Islet of Langerhans (tissue), 1 donor: ENCODE measurements around the gene CNKSR2.

Experiments
- FAIRE-seq: peaks from one replicate; lab custom pipeline; 2011; peaks lifted over from hg19 to GRCh38; lab: Jason Lieb, UNC

Gene CNKSR2

DNA sequence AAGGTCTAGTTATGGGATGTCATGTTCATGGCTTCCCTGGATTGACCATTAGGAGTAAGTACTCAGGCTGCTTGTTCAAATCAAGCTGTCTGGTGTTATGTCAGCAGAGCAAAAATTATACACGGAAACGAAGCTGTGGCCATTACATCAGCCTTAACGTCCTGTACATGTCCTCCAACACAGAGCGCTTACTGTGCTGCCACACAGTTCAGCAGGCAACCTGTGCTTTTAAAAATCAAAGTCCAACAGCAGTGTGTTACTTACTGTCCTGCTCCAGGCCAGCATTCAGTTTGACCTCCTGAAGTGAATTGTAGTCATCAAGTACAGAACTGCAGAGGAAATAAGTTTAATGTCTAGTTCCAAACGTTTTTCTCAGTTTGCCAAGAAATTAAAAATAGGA, 237.9 kb downstream of the CNKSR2 start:
- no peak for FAIRE-seq

DNA sequence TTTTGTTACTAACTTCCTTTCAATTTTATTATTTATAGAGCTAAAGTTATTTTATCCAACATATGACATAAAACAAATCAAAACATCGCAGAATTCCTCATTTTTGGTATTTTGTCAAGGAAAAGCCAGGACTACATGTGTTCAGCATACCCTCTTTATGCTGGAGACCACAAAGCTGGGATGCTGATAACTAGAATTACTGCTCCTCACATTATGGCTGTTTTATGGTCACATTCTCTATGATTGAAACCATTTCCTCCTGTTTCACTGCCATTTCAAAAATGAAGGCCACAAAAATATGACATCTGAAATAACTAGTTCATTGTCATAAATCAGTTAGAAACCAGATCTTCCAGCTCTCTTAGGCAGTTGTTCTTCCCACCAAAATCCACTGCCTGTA, 242.2 kb downstream of the CNKSR2 start:
- no peak for FAIRE-seq

DNA sequence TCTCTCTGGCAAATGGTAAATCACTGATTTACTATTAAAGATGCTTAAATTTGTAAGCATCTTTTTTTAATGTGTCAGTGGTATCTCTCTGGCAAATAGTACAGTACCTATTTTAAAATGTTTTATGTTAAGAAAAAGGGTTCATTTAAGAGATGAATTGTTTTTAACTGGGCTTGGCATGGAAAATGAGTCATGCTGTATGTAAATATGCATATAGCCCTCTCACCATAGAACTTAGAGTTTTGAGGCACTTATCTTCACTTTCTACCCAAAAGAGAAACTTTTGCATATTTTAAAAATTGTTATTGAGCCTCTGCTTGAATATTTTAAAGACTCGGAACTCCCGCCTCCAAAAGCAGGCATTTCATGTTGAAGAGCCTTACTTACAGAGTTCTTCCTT, 246.0 kb downstream of the CNKSR2 start:
- FAIRE-seq: no peak

DNA sequence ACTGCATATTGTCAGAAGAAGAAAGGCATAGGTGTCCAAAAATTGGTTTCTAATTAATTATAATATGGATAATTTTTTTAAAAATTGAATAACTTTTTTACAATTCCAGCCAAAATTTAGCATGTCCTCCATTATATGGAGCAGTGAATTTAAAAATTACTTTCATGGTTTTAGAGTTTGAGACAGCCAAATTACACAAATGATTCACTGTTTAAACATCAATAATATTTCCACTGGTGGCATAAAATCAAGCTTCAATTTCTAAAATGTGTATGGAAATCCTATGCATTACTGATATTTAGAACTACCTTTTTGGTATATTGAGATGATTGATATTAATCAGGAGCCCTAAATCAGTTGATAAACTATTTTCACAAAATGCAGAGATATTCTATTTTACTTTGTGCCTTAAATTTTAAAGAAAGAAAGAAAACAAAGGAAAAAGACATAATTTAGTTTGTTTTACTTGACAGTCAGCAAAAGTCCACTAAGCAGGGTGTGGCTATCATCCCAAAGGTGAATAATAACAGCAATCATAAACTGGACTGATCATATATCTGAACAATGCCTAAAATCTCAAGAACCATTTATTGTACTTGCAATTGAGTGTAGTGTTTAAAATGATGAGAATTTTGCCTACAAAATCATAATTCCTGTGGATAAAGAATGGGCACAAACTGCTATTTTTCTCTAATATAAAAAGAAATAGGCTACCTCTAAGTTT, 249.7 kb downstream of the CNKSR2 start:
- FAIRE-seq: peak; percentile 33

DNA sequence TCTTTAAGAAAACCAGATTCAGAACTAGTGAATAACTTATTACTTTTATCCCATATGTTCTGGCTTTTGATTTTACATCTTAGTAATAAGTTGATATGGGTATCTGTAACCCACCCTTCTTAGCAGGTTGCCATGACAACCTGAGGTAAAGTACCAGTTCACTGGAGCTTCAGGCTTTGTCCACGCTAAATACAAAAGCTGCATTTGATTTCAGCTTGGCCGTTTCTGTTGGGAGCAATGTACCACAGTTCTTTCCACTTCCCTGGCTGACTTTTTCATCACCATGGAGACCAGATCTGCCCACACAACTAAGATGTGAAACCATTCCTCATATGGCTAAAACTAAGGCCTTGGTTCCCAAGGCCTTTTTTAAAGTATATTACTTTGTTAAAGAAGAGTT, 257.8 kb downstream of the CNKSR2 start:
- FAIRE-seq: no peak

DNA sequence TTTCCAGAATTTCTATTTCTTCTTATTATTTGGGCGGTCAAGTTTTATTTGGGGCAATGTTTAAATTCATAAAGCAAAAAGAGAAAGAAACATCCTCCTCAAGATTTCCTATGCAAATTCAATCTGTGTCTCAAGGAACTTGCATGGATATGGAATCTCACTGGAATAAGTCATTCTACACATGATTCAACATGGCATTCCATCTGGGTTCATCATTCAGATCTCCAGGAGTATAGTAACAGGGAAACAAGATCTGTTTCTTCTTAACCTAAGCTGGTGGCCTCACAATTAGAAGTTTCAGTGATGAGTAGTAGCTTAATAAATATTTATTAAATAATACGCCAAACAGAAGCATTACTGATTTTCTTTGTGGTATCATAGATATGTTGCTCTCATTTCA, 264.1 kb downstream of the CNKSR2 start:
- FAIRE-seq: no peak

DNA sequence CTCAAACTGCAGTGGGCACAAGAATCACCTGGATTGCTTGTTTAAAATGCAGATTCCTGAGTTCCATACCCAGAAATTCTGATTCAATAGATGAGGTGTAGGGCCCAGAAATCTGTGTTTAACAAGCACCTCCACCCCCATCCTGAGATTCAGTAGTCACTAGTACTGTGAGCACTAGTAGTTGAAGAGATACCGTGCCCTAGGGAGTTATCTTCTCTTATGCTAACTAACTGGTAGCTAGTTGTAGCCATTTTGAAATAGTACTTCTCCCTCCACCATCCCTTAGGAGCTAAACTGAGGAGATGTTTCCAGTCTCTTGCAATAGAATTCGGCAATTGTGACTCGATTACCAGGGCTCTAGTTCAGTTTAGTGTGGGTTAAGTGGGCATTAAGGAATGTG, 265.6 kb downstream of the CNKSR2 start:
- FAIRE-seq: no peak

DNA sequence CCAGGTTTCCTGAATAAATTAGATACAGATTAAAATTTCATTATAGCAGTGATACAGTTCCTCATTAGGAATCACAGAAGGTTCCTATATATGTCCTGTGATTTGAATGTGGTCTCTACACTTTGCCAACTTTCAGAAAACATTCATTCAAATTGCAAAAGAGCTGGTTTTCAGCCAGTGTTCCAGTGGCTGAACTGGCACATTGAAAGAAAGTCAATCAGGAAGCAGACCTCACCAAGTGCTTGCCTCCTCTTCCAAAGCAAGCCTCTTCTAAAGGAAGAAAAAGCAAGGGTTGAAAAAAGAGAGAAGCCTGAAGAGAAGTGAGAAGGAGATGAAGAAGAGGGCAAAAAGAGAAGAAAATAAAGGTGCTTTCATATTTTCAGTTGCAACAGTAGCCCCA, 271.2 kb downstream of the CNKSR2 start:
- FAIRE-seq: no peak

DNA sequence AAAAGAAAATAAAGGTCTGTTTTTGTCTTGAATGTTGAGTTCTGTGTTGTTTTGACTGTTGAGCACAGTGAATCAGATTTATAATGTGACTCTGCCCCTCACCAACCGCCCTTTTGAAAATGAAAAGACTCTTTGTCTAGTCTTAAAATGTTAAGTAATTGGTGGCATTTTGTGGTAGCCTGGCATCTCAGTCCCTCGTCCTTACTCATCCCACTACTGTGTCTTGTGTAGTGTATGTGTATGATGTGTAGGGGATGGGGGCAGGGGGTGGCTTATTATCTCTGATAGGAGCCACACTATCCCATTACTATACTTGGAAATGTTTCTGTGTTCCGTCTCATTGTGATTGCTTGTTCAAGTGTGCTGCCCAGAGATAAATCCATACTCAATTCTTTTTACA, 271.7 kb downstream of the CNKSR2 start:
- no peak for FAIRE-seq

DNA sequence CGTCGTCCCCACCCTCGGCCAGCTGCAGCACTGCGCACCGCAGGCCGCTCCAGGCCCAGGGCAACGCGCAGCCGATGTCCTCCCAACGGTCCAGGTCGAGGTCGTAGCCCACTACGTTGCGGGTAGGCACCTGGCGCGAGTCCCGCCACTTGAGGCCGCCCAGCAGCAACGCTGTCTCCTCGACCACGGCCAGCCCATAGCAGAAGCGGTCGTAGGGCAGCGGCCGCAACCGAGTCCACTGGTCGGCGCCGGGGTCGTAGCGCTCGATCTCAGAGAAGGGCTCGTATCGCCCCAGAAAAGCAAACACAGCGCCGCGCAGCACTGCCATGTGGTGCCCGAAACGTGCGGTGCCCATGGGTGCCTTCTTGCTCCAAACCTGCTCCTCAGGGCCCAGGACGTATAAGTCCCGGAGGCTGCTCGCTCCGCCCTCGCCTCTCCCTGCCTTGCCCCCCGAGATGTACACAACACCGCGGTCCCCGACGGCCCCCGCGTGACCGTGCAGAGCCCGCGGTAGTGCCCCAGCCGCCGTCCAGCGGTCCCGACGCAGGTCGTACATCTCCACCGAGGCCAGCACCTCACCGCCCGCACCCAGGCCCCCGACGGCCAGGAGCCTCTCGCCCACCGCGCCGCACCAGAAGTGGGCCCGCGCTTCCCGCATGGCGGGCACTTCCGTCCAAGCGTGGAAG, 281.8 kb downstream of the CNKSR2 start:
- FAIRE-seq: no peak

DNA sequence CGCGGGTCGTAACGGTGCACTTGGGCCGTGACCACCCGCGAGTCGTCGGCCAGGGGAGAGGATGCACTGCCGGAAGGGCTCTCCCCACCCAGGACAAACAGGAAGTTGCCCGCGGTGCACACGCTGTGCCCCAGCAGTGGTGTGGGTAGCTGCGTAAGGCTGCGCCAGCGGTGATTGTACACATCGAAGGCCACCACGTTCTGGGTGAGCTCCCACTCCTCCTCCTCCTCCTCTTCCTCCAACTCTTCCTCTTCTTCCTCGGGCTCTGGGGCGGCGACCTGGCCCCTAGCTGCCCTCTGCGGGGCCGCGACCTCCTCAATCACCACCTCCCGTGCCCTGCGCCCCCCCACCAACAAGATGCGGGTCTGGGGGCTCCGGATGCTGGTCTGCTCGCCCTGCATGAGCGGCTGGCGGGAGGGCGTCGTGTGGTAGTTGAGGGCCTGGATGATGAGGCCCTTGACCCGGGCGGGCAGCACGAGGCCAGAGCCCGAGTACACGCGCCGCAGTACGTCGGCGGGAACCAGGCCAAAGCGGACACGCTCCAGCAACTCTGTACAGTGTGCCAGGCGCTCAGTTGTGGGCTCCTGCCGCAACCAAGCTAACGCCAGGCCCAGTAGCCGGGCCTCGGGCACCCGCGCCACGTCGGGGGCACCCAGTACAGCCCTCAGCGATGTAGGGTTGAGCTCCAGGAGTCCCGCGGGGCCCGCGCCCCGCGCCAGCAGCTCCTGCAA, 282.5 kb downstream of the CNKSR2 start:
- FAIRE-seq: no peak

DNA sequence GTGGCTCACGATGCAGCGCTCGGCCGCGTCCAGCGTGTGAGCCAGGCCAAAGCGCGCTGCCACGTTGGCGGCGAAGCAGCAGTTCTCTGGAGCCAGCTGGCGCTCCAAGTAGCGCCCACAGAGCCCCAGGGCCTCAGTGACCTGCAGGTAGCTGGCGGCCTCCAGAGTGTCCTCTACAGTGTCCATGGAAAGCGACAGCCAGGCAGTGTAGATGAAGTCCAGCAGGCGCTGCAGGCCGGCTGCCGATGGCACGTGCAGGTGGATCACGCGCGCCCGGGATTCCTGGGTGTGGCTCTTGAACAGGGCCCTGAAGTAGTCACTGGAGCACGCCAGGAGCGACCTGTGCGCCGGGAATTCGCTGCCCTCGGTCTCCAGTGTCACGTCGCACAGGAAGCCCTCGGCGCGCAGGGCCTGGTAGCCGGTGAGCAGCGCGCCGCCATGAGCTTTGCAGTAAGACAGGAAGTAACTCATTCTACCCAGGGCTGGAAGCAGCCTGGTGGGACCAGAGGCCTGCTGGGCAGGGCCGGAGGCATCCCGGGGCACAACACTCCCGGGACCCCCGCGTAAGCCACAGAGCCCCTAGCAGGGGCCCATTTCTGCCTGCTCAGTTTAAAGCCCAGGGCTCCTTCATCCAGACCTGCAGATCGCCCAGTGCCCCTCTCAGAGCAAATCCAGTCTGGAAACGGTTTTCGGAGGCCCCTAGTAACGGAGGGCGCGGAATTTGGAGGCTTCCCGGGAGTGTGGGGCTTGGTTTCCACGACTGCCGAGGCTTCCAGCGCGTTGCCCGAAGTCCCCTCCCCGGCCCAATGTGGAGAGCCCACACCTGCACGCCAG, 283.3 kb downstream of the CNKSR2 start:
- FAIRE-seq: no peak

DNA sequence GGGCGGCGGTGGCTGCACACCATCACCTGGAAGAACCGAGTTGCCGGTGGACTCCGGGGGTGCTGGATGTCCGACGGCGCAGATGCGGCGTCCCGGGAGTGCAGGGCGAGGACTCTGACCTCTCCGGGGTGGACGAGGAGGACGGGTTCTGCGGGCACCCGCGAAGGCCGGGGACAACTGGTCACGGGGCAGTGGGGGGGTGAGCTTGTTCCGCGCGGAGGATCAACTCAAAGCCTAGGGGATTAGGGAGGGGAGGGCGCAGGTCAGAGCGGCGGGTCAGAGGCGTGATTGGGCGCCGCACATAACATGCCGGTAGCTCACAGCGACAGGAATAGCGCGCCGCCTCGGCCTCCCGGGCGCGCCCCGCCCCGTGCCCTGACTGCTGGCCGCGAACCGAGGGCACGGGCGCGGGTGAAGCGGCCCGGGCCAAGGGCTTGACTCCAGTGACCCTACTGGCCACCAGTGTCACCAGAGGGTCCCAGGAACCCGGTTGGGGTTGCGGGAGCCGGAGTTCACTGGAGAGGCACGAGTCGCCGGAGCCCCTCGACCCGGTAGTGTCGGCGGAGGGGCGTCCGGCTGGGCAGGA, 284.0 kb downstream of the CNKSR2 start, which contains the start of gene KLHL34:
Gene KLHL34 (minus strand): TSS at position 179 of the 586 bp plus-strand sequence. CDS start 542 bp downstream, outside the sequence.
- FAIRE-seq: no peak

DNA sequence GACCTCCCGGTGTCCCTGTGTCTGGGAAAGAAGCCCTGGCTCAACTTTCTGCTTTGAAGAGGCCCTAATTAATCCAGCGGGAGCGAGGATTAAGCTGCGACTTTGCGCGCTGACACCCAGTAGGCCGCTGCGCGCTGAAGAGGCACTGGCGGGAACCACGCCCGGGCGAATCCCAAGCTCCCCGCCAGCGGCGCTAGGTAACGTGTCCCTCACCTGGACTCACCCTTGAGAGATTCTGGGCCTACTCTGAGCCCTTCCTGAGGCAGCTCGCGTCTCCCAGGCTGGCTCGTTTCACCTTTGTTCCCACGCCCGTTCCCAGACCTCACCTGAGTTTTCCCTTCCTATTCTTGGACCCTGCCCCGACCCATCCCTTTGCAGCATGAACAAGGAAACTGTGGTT, 284.5 kb downstream of the CNKSR2 start:
- no peak for FAIRE-seq

DNA sequence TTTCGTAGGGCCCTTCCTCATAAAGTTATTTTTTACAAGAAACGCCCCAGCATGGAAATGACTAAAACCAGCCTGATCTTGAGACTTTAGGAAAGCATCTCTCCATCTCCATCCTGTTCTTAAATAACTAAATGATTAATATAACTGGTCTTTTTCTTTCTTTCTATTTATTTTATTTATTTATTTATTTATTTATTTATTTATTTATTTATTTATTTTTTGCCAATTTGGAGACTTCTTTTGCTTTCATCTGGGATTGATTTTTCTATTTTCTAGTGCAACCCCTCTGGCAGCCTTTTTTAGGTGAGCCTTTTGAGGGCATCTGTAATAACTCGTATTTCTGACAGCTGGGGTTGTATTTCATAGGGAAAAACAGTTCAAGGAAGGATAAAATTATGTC, 285.1 kb downstream of the CNKSR2 start:
- no peak for FAIRE-seq

DNA sequence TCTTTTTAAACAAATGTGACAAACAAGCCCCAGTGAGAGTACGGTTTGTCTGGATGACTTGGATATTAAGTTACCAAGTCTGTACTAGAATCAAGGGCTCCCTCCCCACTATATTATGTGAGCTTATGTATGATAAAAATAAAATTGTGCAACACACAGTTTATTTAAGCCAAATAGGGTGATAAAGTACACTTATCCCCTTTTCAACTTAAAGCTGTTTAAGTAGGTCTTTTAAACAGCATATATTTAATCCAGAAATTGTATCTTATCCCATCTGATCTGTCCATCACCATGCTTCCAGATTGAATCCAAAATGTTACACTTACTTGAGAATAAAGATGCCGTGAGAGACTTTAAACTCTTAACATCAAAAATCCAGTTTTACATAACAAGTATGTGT, 285.9 kb downstream of the CNKSR2 start:
- no peak for FAIRE-seq

DNA sequence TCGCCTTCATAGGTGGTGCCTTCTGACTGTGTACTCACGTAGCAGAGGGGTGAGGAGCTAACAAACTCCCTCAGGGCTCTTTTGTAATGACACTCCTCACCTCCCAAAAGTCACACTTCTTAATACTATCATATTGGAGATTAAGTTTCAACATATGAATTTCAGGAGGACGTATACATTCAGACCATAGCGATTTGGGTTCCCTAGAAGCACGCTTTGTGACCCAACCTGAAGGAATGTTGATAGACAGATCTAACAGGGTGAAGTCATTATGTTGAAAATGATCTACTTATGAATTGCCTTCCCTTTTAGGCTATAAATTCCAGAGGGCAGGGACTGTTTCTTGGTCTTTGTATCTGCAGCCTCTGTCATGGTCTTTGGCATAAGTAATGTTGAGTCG, 287.1 kb downstream of the CNKSR2 start:
- no peak for FAIRE-seq

DNA sequence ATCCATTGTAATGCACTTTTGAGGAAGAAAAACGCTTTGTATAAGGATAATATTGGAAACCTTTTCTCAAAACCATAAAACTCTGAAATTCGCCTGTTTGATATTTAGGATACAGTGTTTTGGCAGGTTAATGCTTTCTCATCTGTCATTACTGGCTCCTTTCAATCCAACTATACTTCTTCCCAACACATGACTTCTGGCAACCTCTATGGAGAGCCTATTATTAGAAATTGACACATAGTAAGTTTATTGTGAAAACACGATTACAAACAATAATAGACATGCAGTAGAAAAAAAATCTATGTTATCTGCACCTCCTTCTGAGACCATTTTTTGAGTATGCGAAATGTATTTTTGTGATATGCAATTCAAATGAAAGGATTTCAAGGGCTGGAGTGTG, 288.5 kb downstream of the CNKSR2 start:
- FAIRE-seq: no peak

DNA sequence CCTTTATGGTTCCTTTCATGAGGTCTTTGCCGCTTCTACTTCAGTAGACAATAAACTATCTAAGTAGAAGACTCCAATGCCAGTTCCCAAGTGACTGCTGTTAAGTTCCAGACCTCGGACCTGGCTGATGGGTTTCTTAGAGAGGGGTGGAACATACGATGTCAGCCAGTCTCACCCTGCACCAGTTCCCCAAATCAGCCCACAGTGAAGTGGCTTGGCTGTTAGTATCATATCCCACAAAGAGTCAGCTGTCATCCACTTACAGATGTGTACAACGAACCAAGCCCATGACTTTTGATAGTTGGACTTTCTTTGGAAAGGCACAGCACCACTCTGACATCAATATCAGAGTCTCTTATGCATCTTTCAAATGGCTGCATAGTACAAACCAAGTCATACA, 292.0 kb downstream of the CNKSR2 start:
- no peak for FAIRE-seq

DNA sequence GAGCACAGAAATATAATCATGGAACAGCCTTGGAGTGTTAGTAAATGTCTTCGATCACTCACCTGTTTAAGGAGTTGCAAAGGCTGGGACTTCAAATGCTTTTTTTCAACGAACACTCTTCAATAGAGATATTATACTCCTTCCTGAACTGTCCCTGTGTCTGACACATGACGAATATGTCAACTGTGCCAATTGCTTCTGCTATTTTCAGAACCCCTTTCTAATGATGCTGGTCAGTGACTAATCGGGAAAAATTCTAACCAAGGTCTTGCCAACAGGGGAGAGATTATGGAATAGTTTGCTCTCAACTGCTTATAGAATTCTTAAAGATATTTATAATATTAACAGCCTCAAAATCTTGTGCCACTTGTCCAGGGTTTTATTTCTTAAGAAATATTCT, 292.5 kb downstream of the CNKSR2 start:
- no peak for FAIRE-seq

DNA sequence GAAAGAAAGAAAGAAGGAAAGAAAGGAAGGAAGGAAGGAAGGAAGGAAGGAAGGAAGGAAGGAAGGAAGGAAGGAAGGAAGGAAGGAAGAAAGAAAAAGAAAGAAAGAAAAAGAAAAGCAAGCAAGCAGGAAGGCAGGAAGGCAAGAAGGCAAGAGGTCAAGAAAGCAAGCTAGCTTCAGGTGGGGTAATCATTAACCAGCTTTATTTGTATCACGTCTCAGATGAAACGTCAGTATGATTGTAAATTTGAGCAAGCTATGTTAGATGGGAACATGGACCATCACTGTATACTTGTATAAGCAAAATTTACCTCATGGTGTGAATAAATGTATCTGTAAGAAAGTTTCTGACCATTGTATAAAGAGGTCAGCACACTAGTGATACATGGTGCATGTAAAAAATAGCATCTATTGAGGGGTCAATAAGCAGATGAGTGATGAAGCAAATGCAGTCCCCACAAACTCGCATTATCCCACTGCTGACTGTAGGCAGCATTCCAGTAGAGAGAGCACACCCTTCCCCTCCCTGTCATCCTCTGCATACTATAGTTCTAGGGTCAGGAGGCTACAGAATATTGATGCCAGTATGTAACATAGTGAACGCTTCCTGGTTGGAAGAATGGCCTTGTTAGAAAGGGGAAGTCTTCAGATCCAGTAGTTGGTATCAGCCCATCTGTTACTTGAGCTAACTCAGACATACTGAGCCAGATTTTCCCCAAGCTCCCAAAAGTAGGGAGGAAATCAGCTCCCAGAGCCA, 300.4 kb downstream of the CNKSR2 start:
- FAIRE-seq: no peak
